ENCODE results near the gene ESF1. TPM values are rescaled to one million over a fixed set of nuclear protein-coding genes. Genes with fewer than 3 reads are reported as not detected.

ESF1 gene
- total RNA-seq, 1 donor from 2014 or later = 18.9 TPM

- TF ChIP-seq CTCF (conservative IDR thresholded peaks at IDR 0.05) = no peak
- Mint-ChIP-seq H3K36me3 (ENCODE audit: low read depth) (no peaks in the 10 kb centered on the region), H3K27me3 (ENCODE audit: low read depth) (peaks cover 31% of the 10 kb centered on the region), H3K4me3 (no peak overlapping the region), H3K27ac (ENCODE audit: unreplicated experiment) (no peak overlapping the region), H3K9me3 (no peaks in the 10 kb centered on the region), H3K4me1 (no peaks in the 10 kb centered on the region)
- DNase-seq (ENCODE audit: low read depth, low spot score) = no peak
These were observed 118.9 kb downstream of the ESF1 start for GRCh38 chr20:13665709-13666395.

Other genes starting within 250 kb of the ESF1 start
- gene TASP1, start 146.0 kb downstream of the ESF1 start, total RNA-seq = 7.7 and 10.5 TPM in 2 replicates
- gene NDUFAF5, start 109 bp upstream of the ESF1 start, total RNA-seq = 30.3 and 32.6 TPM in 2 replicates
- gene SEL1L2, start 205.7 kb upstream of the ESF1 start, total RNA-seq = not detected in 2 replicates
- gene MACROD2, start 210.6 kb upstream of the ESF1 start, total RNA-seq = 4.0 and 6.4 TPM in 2 replicates

Measured in neural crest cell (in vitro differentiated cells).